Neural progenitor cell (in vitro differentiated cells): ENCODE data around the gene LARGE1. TPM values are rescaled to one million over a fixed set of nuclear protein-coding genes. Genes with fewer than 3 reads are reported as not detected.

Source experiments
- DNase-seq: peaks from one replicate; pipeline ENCODE4 v3.0.0-alpha.2; 2016; ENCODE audit warnings: low spot score
- H2AFZ ChIP-seq: fragments of 200-600 bp; sonication (generic); replicated peaks from 2 replicates; pipeline ENCODE4 v1.6.1; 2016; ENCODE audit warnings: antibody characterized with exemption
- H3F3A ChIP-seq: fragments of 200-600 bp; sonication (generic); 2 replicates; pipeline ENCODE4 v1.6.1; 2016; ENCODE audit warnings: antibody characterized with exemption, low read depth
- H3K27ac ChIP-seq: fragments of 200-600 bp; sonication (generic); 2 replicates; pipeline ENCODE4 v1.5.1; 2016; ENCODE audit warnings: mild to moderate bottlenecking
- H3K27me3 ChIP-seq: fragments of 200-600 bp; sonication (generic); 2 replicates; pipeline ENCODE4 v1.6.1; 2016; ENCODE audit warnings: mild to moderate bottlenecking, moderate library complexity
- H3K36me3 ChIP-seq: fragments of 200-600 bp; sonication (generic); 2 replicates; pipeline ENCODE4 v1.5.1; 2016
- H3K4me1 ChIP-seq: fragments of 200-600 bp; sonication (generic); 2 replicates; pipeline ENCODE4 v1.6.1; 2016; ENCODE audit warnings: mixed run types
- H3K4me2 ChIP-seq: fragments of 200-600 bp; sonication (generic); 2 replicates; pipeline ENCODE4 v1.6.1; 2016
- H3K4me3 ChIP-seq: fragments of 200-600 bp; sonication (generic); 2 replicates; pipeline ENCODE4 v1.5.1; 2016
- H3K79me2 ChIP-seq: fragments of 200-600 bp; sonication (generic); 2 replicates; pipeline ENCODE4 v1.6.1; 2016; ENCODE audit warnings: low read depth
- H3K9ac ChIP-seq: fragments of 200-600 bp; sonication (generic); 2 replicates; pipeline ENCODE4 v1.6.1; 2016
- H3K9me3 ChIP-seq: fragments of 200-600 bp; sonication (generic); 2 replicates; pipeline ENCODE4 v1.5.1; 2016; ENCODE audit warnings: low read depth
- H4K20me1 ChIP-seq: fragments of 200-600 bp; sonication (generic); 2 replicates; pipeline ENCODE4 v1.6.1; 2016; ENCODE audit warnings: low read depth
- H3K27ac Mint-ChIP-seq: 3 replicates; pipeline ENCODE4 v1.8.0; 2021; ENCODE audit warnings: mixed read lengths
- H3K27me3 Mint-ChIP-seq: 2 replicates; pipeline ENCODE4 v1.8.0; 2022; ENCODE audit warnings: low read depth, mild to moderate bottlenecking, inconsistent platforms, moderate library complexity, mixed read lengths; ENCODE audit not compliant: insufficient read depth
- H3K36me3 Mint-ChIP-seq: 3 replicates; pipeline ENCODE4 v1.8.0; 2021; ENCODE audit warnings: mixed read lengths
- H3K4me1 Mint-ChIP-seq: 3 replicates; pipeline ENCODE4 v1.8.0; 2021; ENCODE audit warnings: mixed read lengths
- H3K4me3 Mint-ChIP-seq: 3 replicates; pipeline ENCODE4 v1.8.0; 2021; ENCODE audit warnings: mild to moderate bottlenecking, moderate library complexity, mixed read lengths
- H3K9me3 Mint-ChIP-seq: 3 replicates; pipeline ENCODE4 v1.8.0; 2020; ENCODE audit warnings: mixed read lengths
- CTCF ChIP-seq: fragments of 200-600 bp; sonication (generic); IDR thresholded peaks from 2 replicates; pipeline ENCODE4 v1.5.1; 2017; ENCODE audit warnings: antibody characterized with exemption, mild to moderate bottlenecking
- EZH2 ChIP-seq: fragments of 200-600 bp; sonication (generic); IDR thresholded peaks from 2 replicates; pipeline ENCODE4 v1.6.1; 2017; ENCODE audit warnings: antibody characterized with exemption, mild to moderate bottlenecking, moderate library complexity
- EZH2phosphoT487 ChIP-seq: fragments of 200-600 bp; sonication (generic); IDR thresholded peaks from 2 replicates; pipeline ENCODE4 v1.6.1; 2017; ENCODE audit warnings: antibody characterized with exemption
- total RNA-seq: library from RNA; depleted of rRNA; stranded (reverse); fragments of >200 nt; gene quantifications from 2 replicates; pipeline ENCODE4 v1.2.3, GENCODE V29; 2015; ENCODE audit warnings: low replicate concordance

The LARGE1 gene
- total RNA-seq, 1 donor from 2014 or later = 24.9 TPM

GRCh38 chr22:33889748-33890147 is 30.5 kb downstream of the LARGE1 start:
- no peak for DNase-seq
- no peak overlapping the region for H3K9ac ChIP-seq
- no peak overlapping the region for H2AFZ ChIP-seq
- Mint-ChIP-seq H3K27me3 (peaks cover 2% of the 10 kb centered on the region), H3K4me3 (no peak overlapping the region), H3K27ac (peak overlapping the region; percentile 16), H3K4me1 (peaks cover 9% of the 10 kb centered on the region), H3K9me3 (peaks cover 7% of the 10 kb centered on the region), H3K36me3 (peaks cover 14% of the 10 kb centered on the region)
- no peaks in the 10 kb centered on the region for H3K27me3 ChIP-seq
- peaks cover 93% of the 10 kb centered on the region for H3K79me2 ChIP-seq
- no peaks in the 10 kb centered on the region for H3K36me3 ChIP-seq
- no peaks in the 10 kb centered on the region for H3F3A ChIP-seq
- H3K27ac ChIP-seq = no peak overlapping the region
- no peak for TF ChIP-seq CTCF
- no peak for TF ChIP-seq EZH2phosphoT487
- TF ChIP-seq EZH2 = no peak
- no peak overlapping the region for H3K4me3 ChIP-seq
- H4K20me1 ChIP-seq = peaks cover 20% of the 10 kb centered on the region
- H3K9me3 ChIP-seq = no peaks in the 10 kb centered on the region
- peaks cover 6% of the 10 kb centered on the region for H3K4me1 ChIP-seq
- H3K4me2 ChIP-seq = no peak overlapping the region

- peaks cover 17% of the 10 kb centered on the region for H3K4me1 Mint-ChIP-seq
- peaks cover 29% of the 10 kb centered on the region for H4K20me1 ChIP-seq
- no peak overlapping the region for H2AFZ ChIP-seq
- H3K4me2 ChIP-seq = no peak overlapping the region
- DNase-seq = no peak
- peaks cover 95% of the 10 kb centered on the region for H3K79me2 ChIP-seq
- H3K9ac ChIP-seq = no peak overlapping the region
- H3K9me3 ChIP-seq = no peaks in the 10 kb centered on the region
- H3K27ac ChIP-seq = no peak overlapping the region
- peaks cover 10% of the 10 kb centered on the region for H3K4me1 ChIP-seq
- no peaks in the 10 kb centered on the region for H3K27me3 ChIP-seq
- no peak overlapping the region for H3K4me3 Mint-ChIP-seq
- no peak overlapping the region for H3K4me3 ChIP-seq
- peaks cover 9% of the 10 kb centered on the region for H3K36me3 Mint-ChIP-seq
- H3K36me3 ChIP-seq = no peaks in the 10 kb centered on the region
- no peaks in the 10 kb centered on the region for H3F3A ChIP-seq
- H3K9me3 Mint-ChIP-seq = peaks cover 7% of the 10 kb centered on the region
- H3K27me3 Mint-ChIP-seq = peaks cover 2% of the 10 kb centered on the region
- no peak overlapping the region for H3K27ac Mint-ChIP-seq
- no peak for TF ChIP-seq EZH2
- TF ChIP-seq EZH2phosphoT487 = no peak
- no peak for TF ChIP-seq CTCF
Observed at GRCh38 chr22:33888821-33889220, 31.5 kb downstream of the LARGE1 start.

- H3K9ac ChIP-seq = no peak overlapping the region
- H3K4me1 Mint-ChIP-seq = peaks cover 30% of the 10 kb centered on the region
- H2AFZ ChIP-seq = no peak overlapping the region
- H3K4me3 ChIP-seq = no peak overlapping the region
- TF ChIP-seq EZH2phosphoT487 (no peak), EZH2 (no peak)
- H3K27ac ChIP-seq = no peak overlapping the region
- H3K9me3 ChIP-seq = no peaks in the 10 kb centered on the region
- H3K27me3 Mint-ChIP-seq = peaks cover 2% of the 10 kb centered on the region
- no peaks in the 10 kb centered on the region for H3K36me3 ChIP-seq
- H3K4me2 ChIP-seq = no peak overlapping the region
- H3K4me3 Mint-ChIP-seq = no peak overlapping the region
- H3K9me3 Mint-ChIP-seq = peaks cover 3% of the 10 kb centered on the region
- peaks cover 5% of the 10 kb centered on the region for H3K36me3 Mint-ChIP-seq
- H3F3A ChIP-seq = no peaks in the 10 kb centered on the region
- H4K20me1 ChIP-seq = peaks cover 44% of the 10 kb centered on the region
- peaks cover 17% of the 10 kb centered on the region for H3K4me1 ChIP-seq
- H3K27me3 ChIP-seq = no peaks in the 10 kb centered on the region
- H3K27ac Mint-ChIP-seq = no peak overlapping the region
- no peak for DNase-seq
- peaks cover 95% of the 10 kb centered on the region for H3K79me2 ChIP-seq
Observed at GRCh38 chr22:33887173-33887572, 33.1 kb downstream of the LARGE1 start.

- H3K27ac Mint-ChIP-seq = no peak overlapping the region
- no peaks in the 10 kb centered on the region for H3K27me3 ChIP-seq
- H3K36me3 ChIP-seq = no peaks in the 10 kb centered on the region
- H3F3A ChIP-seq = no peaks in the 10 kb centered on the region
- H3K27ac ChIP-seq = no peak overlapping the region
- peaks cover 2% of the 10 kb centered on the region for H3K27me3 Mint-ChIP-seq
- no peak overlapping the region for H2AFZ ChIP-seq
- H3K4me3 ChIP-seq = no peak overlapping the region
- no peak for TF ChIP-seq CTCF
- no peak for TF ChIP-seq EZH2phosphoT487
- no peak for TF ChIP-seq EZH2
- H3K4me1 ChIP-seq = peaks cover 18% of the 10 kb centered on the region
- H3K4me3 Mint-ChIP-seq = no peak overlapping the region
- H3K9me3 ChIP-seq = no peaks in the 10 kb centered on the region
- peaks cover 2% of the 10 kb centered on the region for H3K36me3 Mint-ChIP-seq
- no peaks in the 10 kb centered on the region for H3K9me3 Mint-ChIP-seq
- no peak overlapping the region for H3K9ac ChIP-seq
- peaks cover 46% of the 10 kb centered on the region for H4K20me1 ChIP-seq
- H3K4me1 Mint-ChIP-seq = peaks cover 28% of the 10 kb centered on the region
- H3K79me2 ChIP-seq = peaks cover 96% of the 10 kb centered on the region
- no peak overlapping the region for H3K4me2 ChIP-seq
- no peak for DNase-seq
Observed at GRCh38 chr22:33886696-33887095, 33.6 kb downstream of the LARGE1 start.
